ENCODE measurements around the gene CLRN1.

DNA sequence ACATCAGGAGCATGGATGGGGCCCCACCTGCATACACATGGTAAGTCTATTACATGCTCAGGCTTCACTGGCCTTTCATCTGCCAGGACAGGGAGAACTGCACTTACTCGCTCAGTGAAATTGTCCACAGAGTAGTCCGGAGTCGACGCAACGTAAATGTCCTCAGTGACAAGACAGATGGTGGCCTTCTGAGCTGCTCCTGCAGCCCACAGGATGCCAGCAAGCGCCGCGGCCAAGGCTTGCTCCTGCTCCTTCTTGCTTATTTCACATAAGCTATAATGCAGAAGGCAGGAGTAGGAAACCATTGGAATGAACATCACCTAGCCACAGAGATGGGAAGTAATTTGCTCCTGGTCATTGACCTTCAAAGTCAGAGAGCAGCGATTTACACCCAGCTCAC is 81.7 kb downstream of the CLRN1 start:
- TF ChIP-seq GABPA (IDR thresholded peaks at IDR 0.05 in 1 of 2, conservative IDR thresholded peaks at IDR 0.05 in 1 of 2) (no peak), RAD21 (IDR thresholded peaks at IDR 0.05) (no peak), TAF1 (conservative IDR thresholded peaks at IDR 0.05) (no peak), EGR1 (IDR thresholded peaks at IDR 0.05; ENCODE audit: low read depth in 2 of 2) (no peak), HNF4A (conservative IDR thresholded peaks at IDR 0.05) (no peak), SP1 (IDR thresholded peaks at IDR 0.05) (no peak), RXRA (IDR thresholded peaks at IDR 0.05) (no peak), JUND (IDR thresholded peaks at IDR 0.05) (no peak)
- TF ChIP-seq, protein P1, sequence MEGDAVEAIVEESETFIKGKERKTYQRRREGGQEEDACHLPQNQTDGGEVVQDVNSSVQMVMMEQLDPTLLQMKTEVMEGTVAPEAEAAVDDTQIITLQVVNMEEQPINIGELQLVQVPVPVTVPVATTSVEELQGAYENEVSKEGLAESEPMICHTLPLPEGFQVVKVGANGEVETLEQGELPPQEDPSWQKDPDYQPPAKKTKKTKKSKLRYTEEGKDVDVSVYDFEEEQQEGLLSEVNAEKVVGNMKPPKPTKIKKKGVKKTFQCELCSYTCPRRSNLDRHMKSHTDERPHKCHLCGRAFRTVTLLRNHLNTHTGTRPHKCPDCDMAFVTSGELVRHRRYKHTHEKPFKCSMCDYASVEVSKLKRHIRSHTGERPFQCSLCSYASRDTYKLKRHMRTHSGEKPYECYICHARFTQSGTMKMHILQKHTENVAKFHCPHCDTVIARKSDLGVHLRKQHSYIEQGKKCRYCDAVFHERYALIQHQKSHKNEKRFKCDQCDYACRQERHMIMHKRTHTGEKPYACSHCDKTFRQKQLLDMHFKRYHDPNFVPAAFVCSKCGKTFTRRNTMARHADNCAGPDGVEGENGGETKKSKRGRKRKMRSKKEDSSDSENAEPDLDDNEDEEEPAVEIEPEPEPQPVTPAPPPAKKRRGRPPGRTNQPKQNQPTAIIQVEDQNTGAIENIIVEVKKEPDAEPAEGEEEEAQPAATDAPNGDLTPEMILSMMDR (IDR thresholded peaks at IDR 0.05; ENCODE audit: low read depth, low read length, missing input control) = no peak
- TF ChIP-seq, protein P2, sequence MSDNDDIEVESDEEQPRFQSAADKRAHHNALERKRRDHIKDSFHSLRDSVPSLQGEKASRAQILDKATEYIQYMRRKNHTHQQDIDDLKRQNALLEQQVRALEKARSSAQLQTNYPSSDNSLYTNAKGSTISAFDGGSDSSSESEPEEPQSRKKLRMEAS (IDR thresholded peaks at IDR 0.05) = no peak
- TF ChIP-seq, protein P3, sequence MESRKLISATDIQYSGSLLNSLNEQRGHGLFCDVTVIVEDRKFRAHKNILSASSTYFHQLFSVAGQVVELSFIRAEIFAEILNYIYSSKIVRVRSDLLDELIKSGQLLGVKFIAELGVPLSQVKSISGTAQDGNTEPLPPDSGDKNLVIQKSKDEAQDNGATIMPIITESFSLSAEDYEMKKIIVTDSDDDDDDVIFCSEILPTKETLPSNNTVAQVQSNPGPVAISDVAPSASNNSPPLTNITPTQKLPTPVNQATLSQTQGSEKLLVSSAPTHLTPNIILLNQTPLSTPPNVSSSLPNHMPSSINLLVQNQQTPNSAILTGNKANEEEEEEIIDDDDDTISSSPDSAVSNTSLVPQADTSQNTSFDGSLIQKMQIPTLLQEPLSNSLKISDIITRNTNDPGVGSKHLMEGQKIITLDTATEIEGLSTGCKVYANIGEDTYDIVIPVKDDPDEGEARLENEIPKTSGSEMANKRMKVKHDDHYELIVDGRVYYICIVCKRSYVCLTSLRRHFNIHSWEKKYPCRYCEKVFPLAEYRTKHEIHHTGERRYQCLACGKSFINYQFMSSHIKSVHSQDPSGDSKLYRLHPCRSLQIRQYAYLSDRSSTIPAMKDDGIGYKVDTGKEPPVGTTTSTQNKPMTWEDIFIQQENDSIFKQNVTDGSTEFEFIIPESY (IDR thresholded peaks at IDR 0.05) = no peak
- TF ChIP-seq, protein P4, sequence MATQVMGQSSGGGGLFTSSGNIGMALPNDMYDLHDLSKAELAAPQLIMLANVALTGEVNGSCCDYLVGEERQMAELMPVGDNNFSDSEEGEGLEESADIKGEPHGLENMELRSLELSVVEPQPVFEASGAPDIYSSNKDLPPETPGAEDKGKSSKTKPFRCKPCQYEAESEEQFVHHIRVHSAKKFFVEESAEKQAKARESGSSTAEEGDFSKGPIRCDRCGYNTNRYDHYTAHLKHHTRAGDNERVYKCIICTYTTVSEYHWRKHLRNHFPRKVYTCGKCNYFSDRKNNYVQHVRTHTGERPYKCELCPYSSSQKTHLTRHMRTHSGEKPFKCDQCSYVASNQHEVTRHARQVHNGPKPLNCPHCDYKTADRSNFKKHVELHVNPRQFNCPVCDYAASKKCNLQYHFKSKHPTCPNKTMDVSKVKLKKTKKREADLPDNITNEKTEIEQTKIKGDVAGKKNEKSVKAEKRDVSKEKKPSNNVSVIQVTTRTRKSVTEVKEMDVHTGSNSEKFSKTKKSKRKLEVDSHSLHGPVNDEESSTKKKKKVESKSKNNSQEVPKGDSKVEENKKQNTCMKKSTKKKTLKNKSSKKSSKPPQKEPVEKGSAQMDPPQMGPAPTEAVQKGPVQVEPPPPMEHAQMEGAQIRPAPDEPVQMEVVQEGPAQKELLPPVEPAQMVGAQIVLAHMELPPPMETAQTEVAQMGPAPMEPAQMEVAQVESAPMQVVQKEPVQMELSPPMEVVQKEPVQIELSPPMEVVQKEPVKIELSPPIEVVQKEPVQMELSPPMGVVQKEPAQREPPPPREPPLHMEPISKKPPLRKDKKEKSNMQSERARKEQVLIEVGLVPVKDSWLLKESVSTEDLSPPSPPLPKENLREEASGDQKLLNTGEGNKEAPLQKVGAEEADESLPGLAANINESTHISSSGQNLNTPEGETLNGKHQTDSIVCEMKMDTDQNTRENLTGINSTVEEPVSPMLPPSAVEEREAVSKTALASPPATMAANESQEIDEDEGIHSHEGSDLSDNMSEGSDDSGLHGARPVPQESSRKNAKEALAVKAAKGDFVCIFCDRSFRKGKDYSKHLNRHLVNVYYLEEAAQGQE (IDR thresholded peaks at IDR 0.05) = no peak
- TF ChIP-seq, protein P5, sequence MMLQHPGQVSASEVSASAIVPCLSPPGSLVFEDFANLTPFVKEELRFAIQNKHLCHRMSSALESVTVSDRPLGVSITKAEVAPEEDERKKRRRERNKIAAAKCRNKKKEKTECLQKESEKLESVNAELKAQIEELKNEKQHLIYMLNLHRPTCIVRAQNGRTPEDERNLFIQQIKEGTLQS (IDR thresholded peaks at IDR 0.05) = no peak
